Measurements from ENCODE around the gene TNRC18.
"Not testable (repeated sequence)": the region's sequence is repeated elsewhere in the genome, so short reads cannot be mapped to it uniquely, and the experiment has no call there.

DNA sequence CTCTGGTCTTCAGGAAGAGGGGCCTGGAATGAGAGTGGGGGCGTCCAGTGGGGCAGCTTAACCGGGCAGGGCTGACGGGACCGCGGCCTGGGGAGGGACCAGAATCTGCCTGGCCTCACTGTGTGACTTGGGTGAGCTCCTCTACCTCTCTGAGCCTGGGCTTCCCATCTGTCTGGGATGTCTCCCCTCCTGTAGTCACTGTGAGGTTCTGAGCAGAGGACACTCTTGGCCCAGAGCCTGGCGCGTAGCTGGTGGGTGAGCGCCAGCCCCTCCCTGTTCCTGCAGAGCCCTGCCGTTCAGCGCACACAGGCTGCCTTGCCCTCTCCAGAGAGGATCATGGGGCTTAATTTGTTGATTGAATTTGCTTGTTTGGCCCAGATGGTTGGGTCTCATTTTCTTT lies 148.1 kb downstream of the TNRC18 start:
- TF ChIP-seq POLR2A, CTCF, EP300, POLR2AphosphoS5 (IDR thresholded peaks at IDR 0.05): not testable (repeated sequence)
